ENCODE data around the gene DUSP5. TPM values are rescaled to one million over a fixed set of nuclear protein-coding genes. Genes with fewer than 3 reads are reported as not detected.

The DUSP5 gene
- polyA plus RNA-seq, 2 of the 4 experiments (the other 2 are of a cell fraction), result 48.8 to 171 TPM

DNA sequence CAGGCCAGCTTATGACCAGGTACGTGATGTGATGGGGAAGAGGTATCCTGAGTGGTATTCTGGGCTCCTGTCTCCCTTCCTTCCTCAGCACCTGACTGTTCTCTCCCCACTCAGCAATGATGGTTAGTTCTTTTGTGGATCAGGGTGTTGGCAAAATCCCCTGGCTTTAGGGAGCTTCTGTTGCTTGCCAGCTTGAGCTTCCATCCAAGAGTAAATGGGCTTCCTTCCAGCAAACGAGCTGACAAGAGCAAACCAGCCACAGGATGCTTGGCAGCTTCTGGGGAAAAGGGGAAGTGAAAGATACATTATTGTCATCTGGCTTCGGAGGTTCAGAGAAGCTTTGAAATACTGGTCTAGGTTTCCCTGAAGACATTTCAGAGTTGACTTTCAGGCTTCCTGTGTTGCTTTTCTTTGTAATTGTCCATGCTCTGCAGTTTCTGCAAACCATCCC lies 5.2 kb downstream of the DUSP5 start:
- no peak for ATAC-seq
- peak in 1 of 2 experiments; percentile 40 for DNase-seq (ENCODE audit: low read depth in 1 of 2, low spot score in 1 of 2)
- POLR2A ChIA-PET, result interaction anchor here (2.2 kb wide), 1 partner anchor 76 kb away, joined by 6 read pairs; no protein-coding TSS in a partner anchor
- CTCF ChIA-PET, result interaction anchor here (1.2 to 2.6 kb wide), 8 partner anchors 44 to 196 kb away, joined by 3 to 14 read pairs (median 5); no protein-coding TSS in a partner anchor
- 26% methylated on average over 3 of the region's 3 CpGs for WGBS (ENCODE audit: missing lambda C conversion rate)
- H3K9me3 ChIP-seq, result no peaks in the 10 kb centered on the region
- peak overlapping the region; percentile 85 for H3K4me2 ChIP-seq
- TF ChIP-seq RARB (CRISPR knock-in tag; IDR thresholded peaks at IDR 0.05), result no peak
- TF ChIP-seq, protein P1, sequence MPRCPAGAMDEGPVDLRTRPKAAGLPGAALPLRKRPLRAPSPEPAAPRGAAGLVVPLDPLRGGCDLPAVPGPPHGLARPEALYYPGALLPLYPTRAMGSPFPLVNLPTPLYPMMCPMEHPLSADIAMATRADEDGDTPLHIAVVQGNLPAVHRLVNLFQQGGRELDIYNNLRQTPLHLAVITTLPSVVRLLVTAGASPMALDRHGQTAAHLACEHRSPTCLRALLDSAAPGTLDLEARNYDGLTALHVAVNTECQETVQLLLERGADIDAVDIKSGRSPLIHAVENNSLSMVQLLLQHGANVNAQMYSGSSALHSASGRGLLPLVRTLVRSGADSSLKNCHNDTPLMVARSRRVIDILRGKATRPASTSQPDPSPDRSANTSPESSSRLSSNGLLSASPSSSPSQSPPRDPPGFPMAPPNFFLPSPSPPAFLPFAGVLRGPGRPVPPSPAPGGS (IDR thresholded peaks at IDR 0.05), result 0 out of 3 replicates have a peak, but pooled peaks have one; percentile 25
- TF ChIP-seq, protein P2, sequence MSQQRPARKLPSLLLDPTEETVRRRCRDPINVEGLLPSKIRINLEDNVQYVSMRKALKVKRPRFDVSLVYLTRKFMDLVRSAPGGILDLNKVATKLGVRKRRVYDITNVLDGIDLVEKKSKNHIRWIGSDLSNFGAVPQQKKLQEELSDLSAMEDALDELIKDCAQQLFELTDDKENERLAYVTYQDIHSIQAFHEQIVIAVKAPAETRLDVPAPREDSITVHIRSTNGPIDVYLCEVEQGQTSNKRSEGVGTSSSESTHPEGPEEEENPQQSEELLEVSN (IDR thresholded peaks at IDR 0.05; ENCODE audit: borderline replicate concordance, low read depth), result no peak
- no peak for TF ChIP-seq KDM1A (IDR thresholded peaks at IDR 0.05; ENCODE audit: low read depth)
- no peak for TF ChIP-seq JUNB (IDR thresholded peaks at IDR 0.05)
- TF ChIP-seq, protein P3, sequence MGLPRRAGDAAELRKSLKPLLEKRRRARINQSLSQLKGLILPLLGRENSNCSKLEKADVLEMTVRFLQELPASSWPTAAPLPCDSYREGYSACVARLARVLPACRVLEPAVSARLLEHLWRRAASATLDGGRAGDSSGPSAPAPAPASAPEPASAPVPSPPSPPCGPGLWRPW (IDR thresholded peaks at IDR 0.05), result no peak
- TF ChIP-seq JUN (IDR thresholded peaks at IDR 0.05), result 0 out of 5 replicates have a peak, but pooled peaks of 1 of the 2 experiments have one; percentile 22
- TF ChIP-seq, protein P4, sequence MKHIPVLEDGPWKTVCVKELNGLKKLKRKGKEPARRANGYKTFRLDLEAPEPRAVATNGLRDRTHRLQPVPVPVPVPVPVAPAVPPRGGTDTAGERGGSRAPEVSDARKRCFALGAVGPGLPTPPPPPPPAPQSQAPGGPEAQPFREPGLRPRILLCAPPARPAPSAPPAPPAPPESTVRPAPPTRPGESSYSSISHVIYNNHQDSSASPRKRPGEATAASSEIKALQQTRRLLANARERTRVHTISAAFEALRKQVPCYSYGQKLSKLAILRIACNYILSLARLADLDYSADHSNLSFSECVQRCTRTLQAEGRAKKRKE (CRISPR knock-in tag; IDR thresholded peaks at IDR 0.05; ENCODE audit: low read depth), result no peak
- no peak for TF ChIP-seq ZSCAN20 (CRISPR knock-in tag; IDR thresholded peaks at IDR 0.05)
- no peak for TF ChIP-seq ESRRA (IDR thresholded peaks at IDR 0.05; ENCODE audit: borderline replicate concordance, low read length)
- no peak for TF ChIP-seq CHD2 (IDR thresholded peaks at IDR 0.05; ENCODE audit: low read length, partially characterized antibody)
- TF ChIP-seq RNF2 (IDR thresholded peaks at IDR 0.05; ENCODE audit: borderline replicate concordance, low read depth), result no peak
- TF ChIP-seq, protein P5, sequence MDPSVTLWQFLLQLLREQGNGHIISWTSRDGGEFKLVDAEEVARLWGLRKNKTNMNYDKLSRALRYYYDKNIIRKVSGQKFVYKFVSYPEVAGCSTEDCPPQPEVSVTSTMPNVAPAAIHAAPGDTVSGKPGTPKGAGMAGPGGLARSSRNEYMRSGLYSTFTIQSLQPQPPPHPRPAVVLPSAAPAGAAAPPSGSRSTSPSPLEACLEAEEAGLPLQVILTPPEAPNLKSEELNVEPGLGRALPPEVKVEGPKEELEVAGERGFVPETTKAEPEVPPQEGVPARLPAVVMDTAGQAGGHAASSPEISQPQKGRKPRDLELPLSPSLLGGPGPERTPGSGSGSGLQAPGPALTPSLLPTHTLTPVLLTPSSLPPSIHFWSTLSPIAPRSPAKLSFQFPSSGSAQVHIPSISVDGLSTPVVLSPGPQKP (IDR thresholded peaks at IDR 0.05; ENCODE audit: low read depth, low read length), result no peak
- no peak for TF ChIP-seq HOXA7 (CRISPR knock-in tag; IDR thresholded peaks at IDR 0.05)
- TF ChIP-seq BHLHE40 (IDR thresholded peaks at IDR 0.05; ENCODE audit: low read depth, low read length), result no peak
- no peak for TF ChIP-seq EP300 (IDR thresholded peaks at IDR 0.05)
- H3K4me3 ChIP-seq, result peak overlapping the region; percentile 86
- no peak for FAIRE-seq
- peak overlapping the region; percentile 96 for H3K27ac ChIP-seq
- H3K4me1 ChIP-seq, result peaks cover 68% of the 10 kb centered on the region

DNA sequence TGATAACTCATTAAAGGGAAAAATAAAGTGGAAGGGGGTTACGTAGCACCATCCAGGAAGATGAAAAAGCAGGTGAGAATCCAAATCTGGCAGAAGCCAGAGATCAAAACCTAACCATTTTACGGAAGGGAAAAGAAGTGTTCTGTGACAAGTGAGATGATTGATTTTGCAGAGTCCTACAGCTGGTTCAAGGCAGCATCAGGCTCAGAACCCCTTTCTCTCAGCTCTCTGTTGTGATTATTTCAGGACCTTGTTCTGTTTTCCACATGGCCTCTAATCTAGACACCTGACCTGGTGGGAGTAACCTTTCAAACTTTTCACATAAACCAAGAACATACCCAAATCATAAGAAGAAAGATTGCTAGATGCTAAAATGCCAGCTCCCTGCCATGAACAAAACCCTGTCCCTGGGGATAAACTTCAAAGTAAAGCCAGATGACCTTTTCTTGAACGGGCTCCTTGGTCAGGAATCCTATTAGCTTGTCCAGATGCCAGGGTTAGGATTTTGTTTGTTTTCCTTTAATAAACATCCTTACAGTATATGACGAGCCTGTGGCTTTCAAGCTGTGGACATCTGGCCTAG lies 5.9 kb downstream of the DUSP5 start:
- WGBS (ENCODE audit: missing lambda C conversion rate), result 49% methylated on average over 4 of the region's 4 CpGs

More for the DNA sequence above, 5.9 kb downstream of the DUSP5 start:
- DNase-seq (ENCODE audit: low read depth in 1 of 2, low spot score in 1 of 2) (no peak), ATAC-seq (no peak), FAIRE-seq (no peak)
- peaks cover 76% of the 10 kb centered on the region for H3K4me1 ChIP-seq
- H3K4me3 ChIP-seq, result peak overlapping the region; percentile 86
- H3K27ac ChIP-seq, result peak overlapping the region; percentile 96; a peak in 5 of 6 replicates
- ChIA-PET CTCF (interaction anchor here (0.9 to 5.6 kb wide), 9 partner anchors 37 to 197 kb away, joined by 3 to 21 read pairs (median 5); no protein-coding TSS in a partner anchor), POLR2A (interaction anchor here (0.6 to 2.2 kb wide), 2 partner anchors 12 to 77 kb away, joined by 3 to 6 read pairs; no protein-coding TSS in a partner anchor)
- TF ChIP-seq CBX8 (IDR thresholded peaks at IDR 0.05) (no peak), HOXB5 (CRISPR knock-in tag; IDR thresholded peaks at IDR 0.05) (peak; percentile 52; the same call in 1 of the 2 replicates), HOXA7 (CRISPR knock-in tag; IDR thresholded peaks at IDR 0.05) (peak; percentile 64; the same call in 1 of the 2 replicates), ZFP36 (IDR thresholded peaks at IDR 0.05; ENCODE audit: borderline replicate concordance, partially characterized antibody) (no peak), ZNF302 (CRISPR knock-in tag; IDR thresholded peaks at IDR 0.05) (no peak), HOXB13 (CRISPR knock-in tag; IDR thresholded peaks at IDR 0.05; ENCODE audit: low read depth) (no peak), RCOR1 (IDR thresholded peaks at IDR 0.05; ENCODE audit: low read depth, low read length) (no peak), TFCP2L1 (CRISPR knock-in tag; IDR thresholded peaks at IDR 0.05) (0 out of 2 replicates have a peak, but pooled peaks have one; percentile 35)
- TF ChIP-seq, protein P1 (IDR thresholded peaks at IDR 0.05), result 0 out of 3 replicates have a peak, but pooled peaks have one; percentile 8
- TF ChIP-seq, protein P6, sequence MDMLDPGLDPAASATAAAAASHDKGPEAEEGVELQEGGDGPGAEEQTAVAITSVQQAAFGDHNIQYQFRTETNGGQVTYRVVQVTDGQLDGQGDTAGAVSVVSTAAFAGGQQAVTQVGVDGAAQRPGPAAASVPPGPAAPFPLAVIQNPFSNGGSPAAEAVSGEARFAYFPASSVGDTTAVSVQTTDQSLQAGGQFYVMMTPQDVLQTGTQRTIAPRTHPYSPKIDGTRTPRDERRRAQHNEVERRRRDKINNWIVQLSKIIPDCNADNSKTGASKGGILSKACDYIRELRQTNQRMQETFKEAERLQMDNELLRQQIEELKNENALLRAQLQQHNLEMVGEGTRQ (IDR thresholded peaks at IDR 0.05), result no peak
- H3K4me2 ChIP-seq, result peak overlapping the region; percentile 85
- H3K9me3 ChIP-seq, result no peaks in the 10 kb centered on the region

Measured in A549 (cell line).